GM21619 (cell line): ENCODE data around the gene BCL2L15.

Experiments used
- ATAC-seq: cut with Tn5 transposase; IDR thresholded peaks from one replicate; pipeline ENCODE4 v1.9.1; 2021; ENCODE audit not compliant: unreplicated experiment

BCL2L15 gene

GRCh38 chr1:113834716-113835115 lies 52.7 kb downstream of the BCL2L15 start:
- no peak for ATAC-seq
